Esophagus squamous epithelium (tissue), 5 donors: Measurements from ENCODE around the gene PKD2L1. TPM values are rescaled to one million over a fixed set of nuclear protein-coding genes. Genes with fewer than 3 reads are reported as not detected.

Experiments
- DNase-seq: peaks from one replicate; lab custom pipeline; 2025; lab: John Stamatoyannopoulos, UW
- H3K27ac ChIP-seq, 4 donors: fragments of 200-600 bp; sonication (generic); one replicate each; pipeline ENCODE4 v1.5.1; 2016 to 2019; ENCODE audit warnings: mild to moderate bottlenecking in 1 of 4
- H3K27me3 ChIP-seq, 4 donors: fragments of 200-600 bp; sonication (generic); 1 replicate in 3 of 4; 2 replicates in 1 of 4; pipeline versions ENCODE4 v1.5.1 to v1.6.0; 2017 to 2021; ENCODE audit warnings: antibody characterized with exemption in 1 of 4
- H3K36me3 ChIP-seq, 3 donors: fragments of 200-600 bp; sonication (generic); one replicate each; pipeline ENCODE4 v1.5.1; 2016 to 2019
- H3K4me1 ChIP-seq, 3 donors: fragments of 200-600 bp; sonication (generic); one replicate each; pipeline ENCODE4 v1.5.1; 2017 to 2019
- H3K4me3 ChIP-seq, 4 donors: fragments of 200-600 bp; sonication (generic); 1 replicate in 3 of 4; 2 replicates in 1 of 4; pipeline ENCODE4 v1.5.1; 2016 to 2019; ENCODE audit warnings: mild to moderate bottlenecking in 2 of 4, moderate library complexity in 1 of 4
- H3K9me3 ChIP-seq, 3 donors: fragments of 200-600 bp; sonication (generic); one replicate each; pipeline ENCODE4 v1.5.1; 2016 to 2019
- POLR2A ChIP-seq, 4 donors: fragments of 450-650 bp; IDR thresholded peaks; one replicate each; pipeline ENCODE4 v1.6.1; 2017; ENCODE audit warnings: antibody characterized with exemption in 4 of 4, mild to moderate bottlenecking in 4 of 4, moderate library complexity in 3 of 4
- WGBS, 2 donors: methylation state at CpG; one replicate each; pipeline ENCODE4 v1.1.5; 2018; 5-methylcytosine and 5-hydroxymethylcytosine counted together
- intact Hi-C: fragments of 100-400 bp; cut with DNase I; formaldehyde crosslinking; loops from one replicate; pipeline ENCODE4 v1.15.0; 2022
- total RNA-seq, 4 donors: library from RNA; depleted of rRNA; stranded (reverse); fragments of >200 nt; gene quantifications; one replicate each; pipeline ENCODE4 v1.1.0, GENCODE V29; 2016
- TF ChIP-seq, protein P1 (sequence below), 6 experiments: fragments of 450-650 bp in 4 of 6; fragments of 200-600 bp in 2 of 6; sonication (generic) in 2 of 6; IDR thresholded peaks; one replicate each; pipeline ENCODE4 v1.5.1; 2016 to 2019; ENCODE audit warnings: antibody characterized with exemption in 6 of 6, mild to moderate bottlenecking in 4 of 6, moderate library complexity in 4 of 6
- donor health status: DM: yes; HTN: yes; CAD: no.

Gene PKD2L1
- total RNA-seq, 4 donors from 2014 or later, result not detected

- H3K36me3 ChIP-seq, result peaks cover 0 to 100% (median 20%) of the 10 kb centered on the region in 3 donors
- WGBS, 2 donors, result 95 to 97% methylated on average over 5 of the region's 5 CpGs
- no peaks in the 10 kb centered on the region for H3K4me1 ChIP-seq
- no peak for DNase-seq
- H3K27ac ChIP-seq, result no peak overlapping the region
- intact Hi-C loops, result no loop called here
- no peak overlapping the region for H3K4me3 ChIP-seq
- TF ChIP-seq, protein P1, sequence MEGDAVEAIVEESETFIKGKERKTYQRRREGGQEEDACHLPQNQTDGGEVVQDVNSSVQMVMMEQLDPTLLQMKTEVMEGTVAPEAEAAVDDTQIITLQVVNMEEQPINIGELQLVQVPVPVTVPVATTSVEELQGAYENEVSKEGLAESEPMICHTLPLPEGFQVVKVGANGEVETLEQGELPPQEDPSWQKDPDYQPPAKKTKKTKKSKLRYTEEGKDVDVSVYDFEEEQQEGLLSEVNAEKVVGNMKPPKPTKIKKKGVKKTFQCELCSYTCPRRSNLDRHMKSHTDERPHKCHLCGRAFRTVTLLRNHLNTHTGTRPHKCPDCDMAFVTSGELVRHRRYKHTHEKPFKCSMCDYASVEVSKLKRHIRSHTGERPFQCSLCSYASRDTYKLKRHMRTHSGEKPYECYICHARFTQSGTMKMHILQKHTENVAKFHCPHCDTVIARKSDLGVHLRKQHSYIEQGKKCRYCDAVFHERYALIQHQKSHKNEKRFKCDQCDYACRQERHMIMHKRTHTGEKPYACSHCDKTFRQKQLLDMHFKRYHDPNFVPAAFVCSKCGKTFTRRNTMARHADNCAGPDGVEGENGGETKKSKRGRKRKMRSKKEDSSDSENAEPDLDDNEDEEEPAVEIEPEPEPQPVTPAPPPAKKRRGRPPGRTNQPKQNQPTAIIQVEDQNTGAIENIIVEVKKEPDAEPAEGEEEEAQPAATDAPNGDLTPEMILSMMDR (IDR thresholded peaks at IDR 0.05), result no peak
- TF ChIP-seq POLR2A (IDR thresholded peaks at IDR 0.05), result no peak
- no peaks in the 10 kb centered on the region for H3K27me3 ChIP-seq
- H3K9me3 ChIP-seq, result no peaks in the 10 kb centered on the region
Measured at GRCh38 chr10:100253041-100253440, 77.0 kb downstream of the PKD2L1 start.

DNA sequence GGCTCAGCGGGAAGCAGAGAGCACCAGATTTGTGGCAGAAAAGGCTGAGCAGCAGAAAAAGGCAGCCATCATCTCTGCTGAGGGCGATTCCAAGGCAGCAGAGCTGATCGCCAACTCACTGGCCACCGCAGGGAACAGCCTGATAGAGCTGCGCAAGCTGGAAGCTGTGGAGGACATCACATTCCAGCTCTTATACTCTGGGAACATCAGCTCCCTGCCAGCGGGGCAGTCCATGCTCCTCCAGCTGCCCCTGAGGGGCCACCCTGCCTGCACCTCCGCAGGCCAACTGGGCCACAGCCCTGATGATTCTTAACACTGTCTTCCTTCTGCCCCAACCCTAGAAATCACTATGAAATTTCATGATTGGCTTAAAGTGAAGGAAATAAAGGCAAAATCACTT, 81.2 kb downstream of the PKD2L1 start:
- WGBS, 2 donors, result 94 to 96% methylated on average over 3 to 7 of the region's 7 CpGs
- intact Hi-C loops, result no loop called here
- peaks cover 0 to 100% (median 38%) of the 10 kb centered on the region in 3 donors for H3K36me3 ChIP-seq

GRCh38 chr10:100245484-100246220, 84.4 kb downstream of the PKD2L1 start:
- DNase-seq, result no peak
- no peak overlapping the region for H3K27ac ChIP-seq
- no peaks in the 10 kb centered on the region for H3K9me3 ChIP-seq
- intact Hi-C loops, result no loop called here
- no peaks in the 10 kb centered on the region for H3K4me1 ChIP-seq
- H3K36me3 ChIP-seq, result peaks cover 0 to 100% (median 38%) of the 10 kb centered on the region in 3 donors
- no peak overlapping the region for H3K4me3 ChIP-seq
- H3K27me3 ChIP-seq, result no peaks in the 10 kb centered on the region
- TF ChIP-seq POLR2A (IDR thresholded peaks at IDR 0.05), result no peak
- TF ChIP-seq, protein P1 (IDR thresholded peaks at IDR 0.05), result no peak
- WGBS, 2 donors, result 92 to 94% methylated on average over 5 of the region's 5 CpGs

More for the DNA sequence above, 81.2 kb downstream of the PKD2L1 start:
- no peak overlapping the region for H3K27ac ChIP-seq
- no peaks in the 10 kb centered on the region for H3K27me3 ChIP-seq
- no peaks in the 10 kb centered on the region for H3K9me3 ChIP-seq
- no peaks in the 10 kb centered on the region for H3K4me1 ChIP-seq
- TF ChIP-seq POLR2A (IDR thresholded peaks at IDR 0.05), result no peak
- TF ChIP-seq, protein P1 (IDR thresholded peaks at IDR 0.05), result no peak
- no peak for DNase-seq
- no peak overlapping the region for H3K4me3 ChIP-seq

DNA sequence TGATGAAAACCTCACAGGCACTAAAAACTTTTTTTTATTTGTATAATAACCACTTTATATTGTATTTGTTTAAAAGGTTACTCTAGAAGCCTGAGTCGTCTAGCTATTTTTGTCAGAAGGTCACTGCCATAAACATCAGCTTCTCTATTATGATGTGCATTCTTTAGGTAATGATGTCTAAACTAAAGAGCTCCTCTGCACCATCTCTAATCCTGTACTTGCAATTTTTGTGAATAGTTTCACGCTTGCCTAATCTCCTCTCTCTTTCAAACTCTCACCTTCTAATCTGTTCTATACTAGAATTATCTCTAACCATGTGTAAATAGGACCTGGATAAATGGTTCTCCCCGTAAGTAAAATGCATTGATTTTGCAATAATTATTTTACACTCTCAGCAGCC, 90.2 kb downstream of the PKD2L1 start:
- H3K27ac ChIP-seq, result no peak overlapping the region

DNA sequence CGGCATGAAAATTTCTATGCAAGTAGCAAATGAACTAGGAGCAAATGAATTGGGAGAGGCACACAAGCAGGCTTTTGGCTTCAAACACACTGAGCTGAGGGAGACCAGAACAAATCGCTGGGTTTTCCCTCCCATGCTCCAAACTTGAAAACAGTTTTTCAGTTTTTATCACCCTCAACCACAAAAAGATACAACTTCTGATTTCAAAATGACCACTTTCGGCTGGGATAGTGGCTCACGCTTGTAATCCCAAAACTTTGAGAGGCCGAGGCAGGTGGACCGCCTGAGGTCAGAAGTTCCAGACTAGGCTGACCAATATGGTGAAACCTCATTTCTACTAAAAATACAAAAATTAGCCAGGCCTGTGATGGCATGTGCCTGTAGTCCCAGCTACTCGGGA, 91.6 kb downstream of the PKD2L1 start:
- Histone ChIP-seq H3K36me3 (peaks cover 5 to 100% (median 18%) of the 10 kb centered on the region in 3 donors), H3K27me3 (no peaks in the 10 kb centered on the region), H3K27ac (no peak overlapping the region), H3K9me3 (no peaks in the 10 kb centered on the region), H3K4me3 (no peak overlapping the region), H3K4me1 (no peaks in the 10 kb centered on the region)
- intact Hi-C loops, result no loop called here
- 70 to 86% methylated on average over 5 to 7 of the region's 7 CpGs for WGBS, 2 donors
- DNase-seq, result no peak
- TF ChIP-seq, protein P1 (IDR thresholded peaks at IDR 0.05), result no peak

More for the DNA sequence above, 90.2 kb downstream of the PKD2L1 start:
- no peak overlapping the region for H3K4me3 ChIP-seq
- intact Hi-C loops, result no loop called here
- H3K9me3 ChIP-seq, result no peaks in the 10 kb centered on the region
- H3K27me3 ChIP-seq, result no peaks in the 10 kb centered on the region
- H3K4me1 ChIP-seq, result no peaks in the 10 kb centered on the region
- TF ChIP-seq, protein P1 (IDR thresholded peaks at IDR 0.05), result no peak
- no peak for TF ChIP-seq POLR2A (IDR thresholded peaks at IDR 0.05)
- WGBS, 2 donors, result 88 to 96% methylated on average over 3 of the region's 3 CpGs
- no peak for DNase-seq
- H3K36me3 ChIP-seq, result peaks cover 5 to 100% (median 26%) of the 10 kb centered on the region in 3 donors
